ENCODE results near the gene AQP5. TPM values are rescaled to one million over a fixed set of nuclear protein-coding genes. Genes with fewer than 3 reads are reported as not detected.

The AQP5 gene
- total RNA-seq, 1 experiment from 2014 or later: not detected

DNA sequence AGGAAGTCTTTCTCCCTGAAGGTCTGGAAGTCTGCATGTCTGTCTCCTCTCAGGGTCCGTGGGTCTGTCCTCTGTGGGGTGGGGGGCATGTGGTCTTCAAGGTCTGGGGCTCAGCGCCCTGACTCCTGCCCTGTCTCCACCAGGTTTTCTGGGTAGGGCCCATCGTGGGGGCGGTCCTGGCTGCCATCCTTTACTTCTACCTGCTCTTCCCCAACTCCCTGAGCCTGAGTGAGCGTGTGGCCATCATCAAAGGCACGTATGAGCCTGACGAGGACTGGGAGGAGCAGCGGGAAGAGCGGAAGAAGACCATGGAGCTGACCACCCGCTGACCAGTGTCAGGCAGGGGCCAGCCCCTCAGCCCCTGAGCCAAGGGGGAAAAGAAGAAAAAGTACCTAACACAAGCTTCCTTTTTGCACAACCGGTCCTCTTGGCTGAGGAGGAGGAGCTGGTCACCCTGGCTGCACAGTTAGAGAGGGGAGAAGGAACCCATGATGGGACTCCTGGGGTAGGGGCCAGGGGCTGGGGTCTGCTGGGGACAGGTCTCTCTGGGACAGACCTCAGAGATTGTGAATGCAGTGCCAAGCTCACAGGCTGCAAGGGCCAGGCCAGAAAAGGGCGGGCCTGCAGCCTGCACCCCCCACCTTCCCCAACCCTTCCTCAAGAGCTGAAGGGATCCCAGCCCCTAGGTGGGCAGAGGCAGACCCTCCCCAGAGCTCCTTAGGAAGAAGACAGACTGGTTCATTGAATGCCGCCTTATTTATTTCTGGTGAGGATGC, 3.4 kb downstream of the AQP5 start:
- no peak for DNase-seq (ENCODE audit: low read depth)

DNA sequence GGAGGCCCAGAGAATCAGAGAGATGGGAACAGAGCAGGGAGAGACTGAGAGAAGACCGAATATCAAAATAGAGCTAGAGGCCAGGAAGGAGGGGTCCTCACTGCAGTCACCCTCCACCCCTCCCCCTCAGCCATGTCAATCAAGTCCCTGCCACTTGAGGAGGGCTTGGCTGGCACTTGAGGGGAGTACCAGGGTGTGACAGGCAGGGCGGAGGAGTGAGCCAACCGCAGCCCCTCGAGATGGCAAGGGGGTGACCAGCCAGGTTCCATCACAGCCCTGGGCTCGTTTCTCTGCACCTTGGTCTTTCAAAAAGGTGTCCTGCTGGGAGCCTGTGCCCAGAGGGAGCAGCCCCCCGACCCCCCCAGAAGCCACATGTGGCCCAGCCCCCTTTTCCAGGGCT, 4.2 kb downstream of the AQP5 start:
- DNase-seq (ENCODE audit: low read depth): no peak

DNA sequence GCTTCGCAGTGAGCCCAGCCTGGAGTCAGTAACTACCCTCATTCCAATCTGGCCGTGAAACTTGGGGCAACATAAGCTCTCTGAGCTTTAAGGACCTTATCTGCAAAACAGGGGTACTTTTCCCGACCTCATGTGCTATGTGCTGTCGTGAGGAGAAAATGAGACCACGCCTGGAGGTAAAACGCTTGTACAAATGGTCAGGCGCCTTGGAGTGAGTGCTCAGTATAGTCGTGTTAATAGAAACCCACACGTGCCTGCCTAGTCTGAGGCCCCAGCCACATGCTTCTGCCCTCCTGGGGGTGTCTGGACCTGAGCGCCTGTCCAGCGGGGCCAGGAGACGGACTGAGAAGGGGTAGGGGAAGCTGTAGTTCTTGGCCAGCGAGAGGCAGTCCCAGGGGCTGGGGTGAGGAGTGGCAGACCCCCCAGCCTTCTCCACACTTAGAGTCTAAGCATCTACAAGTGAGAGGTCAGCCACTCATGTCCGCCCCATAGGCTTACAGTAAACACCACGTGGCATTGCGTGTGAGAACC, 4.9 kb downstream of the AQP5 start:
- DNase-seq (ENCODE audit: low read depth): no peak

DNA sequence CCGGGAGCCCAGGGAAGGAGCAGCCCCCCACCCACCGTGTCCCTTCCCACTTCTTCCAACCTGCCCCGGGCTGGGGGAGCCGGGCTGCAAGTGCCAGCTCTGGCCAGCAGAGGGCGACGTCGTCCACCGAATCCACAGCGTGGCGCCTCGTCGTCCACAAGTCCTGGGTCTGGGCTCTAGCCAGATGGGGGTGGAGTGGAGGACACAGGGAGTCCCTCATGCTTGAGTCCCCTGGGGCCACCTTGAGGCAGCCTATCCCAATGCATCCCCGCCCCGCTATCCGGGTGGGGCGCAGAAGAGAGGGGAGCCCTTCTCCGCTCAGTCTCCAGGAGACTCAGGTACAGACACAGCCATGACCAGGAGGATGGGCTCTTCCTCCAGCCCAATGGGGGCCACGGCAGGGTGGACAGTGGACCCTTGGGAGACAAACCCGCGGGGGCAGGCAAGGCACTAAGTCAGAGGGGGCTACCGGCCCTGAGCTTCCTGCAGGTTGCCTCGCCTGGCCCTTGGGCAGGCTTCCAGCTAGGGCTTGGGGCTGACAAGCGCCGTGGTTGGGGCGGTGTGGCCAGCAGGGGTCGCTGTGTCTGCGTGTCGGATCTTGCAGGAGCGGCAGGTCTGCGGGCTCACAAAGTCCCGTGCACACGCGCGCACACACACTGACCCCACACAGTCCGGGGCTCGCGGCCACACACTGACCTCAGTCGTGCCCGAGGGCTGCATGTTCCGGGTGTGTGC, 5.5 kb downstream of the AQP5 start:
- DNase-seq (ENCODE audit: low read depth): peak; percentile 90

DNA sequence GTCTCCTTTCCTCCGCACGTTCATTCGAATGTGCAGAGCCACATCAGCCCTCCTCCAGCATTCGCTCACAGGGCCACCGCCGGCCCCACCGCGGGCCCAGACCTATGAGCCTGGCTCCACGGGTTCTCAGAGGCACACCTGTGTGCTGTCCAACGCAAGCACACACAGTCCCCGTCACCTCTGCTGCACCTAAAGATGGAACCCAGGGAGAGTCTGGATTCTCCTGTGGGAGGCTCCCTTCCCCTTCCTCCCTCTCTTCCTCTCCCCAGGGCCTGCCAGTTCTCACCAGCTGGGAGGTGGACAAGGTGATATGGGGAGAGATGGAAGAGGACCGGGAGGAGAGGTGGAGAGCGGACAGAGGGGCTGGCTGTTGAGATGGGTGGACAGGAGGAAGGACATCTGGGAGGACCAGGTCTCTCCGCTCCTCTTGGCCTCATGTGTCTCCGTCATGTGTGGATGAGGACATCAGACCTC, 6.1 kb downstream of the AQP5 start:
- no peak for DNase-seq (ENCODE audit: low read depth)

DNA sequence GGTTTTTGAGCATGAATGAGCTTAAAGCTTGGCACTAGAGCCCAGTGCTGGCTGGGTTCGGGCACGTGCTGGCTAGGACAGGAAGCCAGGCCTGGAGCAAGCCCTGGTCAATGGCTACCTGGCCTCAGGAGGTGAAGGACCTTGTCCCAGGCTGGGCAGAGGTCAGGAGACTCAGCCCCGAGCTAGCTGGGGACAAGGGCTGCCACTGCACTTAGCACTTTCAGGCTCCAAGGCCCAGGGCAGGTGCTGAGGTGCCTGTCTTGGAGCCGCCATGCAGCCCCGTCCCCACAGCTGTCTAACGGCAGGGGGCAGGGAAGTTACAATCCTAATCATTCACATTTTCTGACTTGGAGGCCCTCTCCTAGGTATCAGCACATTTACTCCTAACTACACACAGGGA, 6.8 kb downstream of the AQP5 start:
- no peak for DNase-seq (ENCODE audit: low read depth)

DNA sequence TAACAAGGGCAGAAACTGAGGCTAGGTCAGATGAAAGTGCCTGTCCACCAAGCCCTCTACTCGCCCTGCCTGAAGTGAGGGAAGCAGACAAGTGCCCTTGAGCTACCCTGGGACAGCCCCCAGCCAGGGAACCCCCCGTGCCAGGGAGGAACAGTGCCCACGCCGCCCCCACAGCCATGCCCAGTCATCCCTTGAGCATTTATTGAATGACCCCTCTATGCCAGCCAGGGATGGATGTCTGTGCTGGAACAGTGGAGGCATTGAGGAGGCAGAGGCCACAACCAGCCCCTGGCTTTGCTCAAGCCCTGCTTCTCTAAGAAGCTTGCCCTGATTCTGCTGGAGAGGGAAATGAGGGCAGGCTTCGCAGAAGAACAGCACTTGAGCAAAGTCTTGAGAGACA, 7.4 kb downstream of the AQP5 start:
- no peak for DNase-seq (ENCODE audit: low read depth)

DNA sequence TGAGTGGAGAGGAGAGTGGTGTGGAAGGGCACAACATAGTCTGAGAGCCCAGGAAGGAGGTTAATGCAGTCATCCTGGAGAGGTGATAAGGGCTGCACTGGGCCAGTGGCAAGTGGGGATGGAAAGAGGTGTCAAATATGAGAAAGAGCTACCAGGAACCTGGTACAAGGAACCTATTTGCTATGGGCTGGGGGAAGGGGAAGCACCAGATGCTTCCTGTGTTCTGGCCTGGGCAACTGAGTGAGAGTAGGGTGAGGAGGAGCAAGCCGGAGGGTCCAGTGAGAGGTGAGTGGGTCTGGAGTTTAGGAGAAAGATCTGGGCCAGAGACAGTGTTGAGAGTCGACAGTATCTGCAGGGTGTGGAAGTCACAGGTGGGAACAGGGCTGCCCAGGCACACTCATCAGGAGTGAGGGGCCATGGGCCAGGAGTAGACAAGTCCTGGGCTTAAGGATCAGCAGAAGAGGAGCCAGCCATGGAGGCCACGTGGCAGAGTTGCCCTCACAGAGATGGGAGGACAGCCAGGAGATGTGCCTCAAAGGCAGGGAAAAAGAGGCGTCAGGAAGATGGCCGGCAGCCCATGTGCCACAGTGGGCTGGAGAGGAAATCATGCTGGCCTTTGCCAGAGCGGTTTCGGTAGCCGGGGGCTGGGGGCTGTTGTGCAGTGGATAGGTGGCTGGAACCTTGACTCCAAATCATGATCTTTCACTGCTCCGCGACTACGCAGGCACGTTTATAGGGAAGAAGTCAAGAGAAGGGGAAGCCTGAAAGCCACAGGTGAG, 8.2 kb downstream of the AQP5 start:
- no peak for DNase-seq (ENCODE audit: low read depth)

DNA sequence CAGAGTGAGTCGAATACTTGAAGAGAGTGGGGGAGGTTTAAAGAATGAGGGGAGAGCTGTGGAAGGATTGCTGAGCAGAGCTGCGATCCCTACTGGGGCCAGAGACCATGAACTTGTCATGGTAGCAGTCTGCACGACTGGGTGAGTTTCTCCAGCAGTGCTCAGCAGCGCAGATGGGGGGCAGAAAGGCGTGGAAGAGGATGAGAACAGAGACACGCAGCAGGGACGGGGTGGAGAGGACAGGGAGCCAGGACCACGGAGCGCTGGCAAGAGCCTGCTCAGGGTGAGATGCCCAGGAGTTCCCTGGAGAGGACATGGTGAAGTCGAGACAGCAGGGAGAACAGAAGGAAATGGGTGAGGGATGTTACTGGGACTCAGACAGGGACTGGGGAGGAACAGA, 9.0 kb downstream of the AQP5 start:
- no peak for DNase-seq (ENCODE audit: low read depth)

DNA sequence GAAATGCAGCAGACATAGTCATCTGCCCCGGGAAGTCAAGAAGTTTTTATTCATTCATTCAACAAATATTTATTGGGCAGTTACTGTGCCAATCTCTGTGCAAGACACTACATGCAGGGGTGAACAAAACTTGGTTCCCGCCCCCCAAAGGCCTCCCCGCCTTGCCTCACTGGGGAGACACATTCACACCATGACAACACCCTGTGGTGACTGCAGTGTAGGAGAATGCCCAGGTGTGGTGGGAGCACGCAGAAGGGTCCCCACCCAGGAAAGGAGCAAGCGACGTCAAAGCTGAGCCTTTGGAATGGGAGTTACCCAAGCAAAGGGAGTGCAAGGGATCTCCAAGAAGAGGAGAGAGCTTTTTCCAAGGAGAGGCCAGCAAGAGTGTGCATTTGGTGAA, 9.5 kb downstream of the AQP5 start:
- DNase-seq (ENCODE audit: low read depth): no peak

DNA sequence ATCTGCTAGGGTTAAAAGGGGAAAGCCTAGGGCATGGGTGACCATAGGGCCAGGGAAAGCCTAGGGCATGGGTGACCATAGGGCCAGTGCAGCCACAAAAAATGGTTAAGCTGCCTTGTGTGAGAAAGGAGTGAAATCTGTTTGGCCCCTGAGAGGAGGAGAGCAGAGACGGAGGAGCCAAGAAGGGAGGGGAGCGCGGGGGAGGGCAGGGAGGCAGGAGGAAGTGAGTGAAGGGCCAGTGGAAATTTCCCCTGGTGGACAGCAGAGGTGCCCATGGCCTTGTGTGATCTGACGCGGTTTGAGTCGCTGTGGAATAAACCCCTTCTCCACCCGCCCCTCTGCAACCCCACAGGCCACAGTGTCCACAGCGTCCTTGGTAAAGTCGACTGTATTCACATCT, 10.5 kb downstream of the AQP5 start:
- DNase-seq (ENCODE audit: low read depth): no peak

DNA sequence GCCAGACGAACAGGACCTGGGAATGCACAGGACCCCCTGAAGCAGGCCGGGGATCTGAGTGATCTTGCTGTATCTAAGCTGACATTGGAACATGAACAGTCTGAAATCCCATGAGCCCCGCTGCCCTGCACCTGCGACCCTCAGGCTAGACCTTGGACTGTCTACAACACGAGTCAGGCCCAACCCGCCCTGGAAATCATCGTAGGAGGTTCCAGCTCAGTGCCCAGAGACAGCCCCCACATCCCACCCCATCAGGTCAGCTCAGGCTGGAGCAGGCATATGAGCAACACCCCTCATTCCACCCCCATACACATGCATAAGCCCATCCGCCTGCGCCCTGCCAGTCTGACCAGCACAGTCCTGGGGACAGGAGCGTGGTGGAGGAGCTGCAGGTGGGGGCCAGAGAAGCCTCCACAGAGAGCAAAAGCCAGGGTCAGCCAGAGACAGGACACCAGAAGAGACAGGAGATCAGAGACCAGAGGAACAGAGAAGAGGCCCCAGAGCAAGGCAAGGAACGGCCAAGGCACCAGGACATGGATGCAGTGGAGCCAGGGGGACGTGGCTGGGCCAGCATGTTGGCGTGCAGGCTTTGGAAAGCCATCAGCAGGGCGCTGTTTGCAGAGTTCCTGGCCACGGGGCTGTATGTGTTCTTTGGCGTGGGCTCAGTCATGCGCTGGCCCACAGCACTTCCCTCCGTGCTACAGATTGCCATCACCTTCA, 11.1 kb downstream of the AQP5 start, which contains the start of gene AQP6:
Gene AQP6, plus strand, starts transcription at position 307 of the 720 bp plus-strand sequence. Its CDS starts 227 bp downstream, at position 534.
- DNase-seq (ENCODE audit: low read depth): no peak

DNA sequence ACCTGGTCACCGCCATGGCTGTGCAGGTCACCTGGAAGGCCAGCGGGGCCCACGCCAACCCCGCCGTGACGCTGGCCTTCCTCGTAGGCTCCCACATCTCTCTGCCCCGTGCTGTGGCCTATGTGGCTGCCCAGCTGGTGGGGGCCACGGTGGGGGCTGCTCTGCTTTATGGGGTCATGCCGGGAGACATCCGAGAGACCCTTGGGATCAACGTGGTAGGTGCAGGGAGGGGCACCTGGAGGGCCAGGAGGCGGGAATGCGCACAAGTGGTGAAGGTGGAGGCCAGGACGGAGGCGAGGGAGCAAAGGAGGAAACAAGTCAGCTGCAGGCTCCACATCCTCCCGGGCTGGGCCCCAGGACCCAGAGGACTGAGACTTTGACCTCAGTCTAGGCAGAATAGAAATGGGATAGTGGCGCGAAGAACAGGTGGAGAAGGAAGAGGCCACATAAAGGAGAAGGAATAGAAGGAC, 11.7 kb downstream of the AQP5 start:
- no peak for DNase-seq (ENCODE audit: low read depth)

DNA sequence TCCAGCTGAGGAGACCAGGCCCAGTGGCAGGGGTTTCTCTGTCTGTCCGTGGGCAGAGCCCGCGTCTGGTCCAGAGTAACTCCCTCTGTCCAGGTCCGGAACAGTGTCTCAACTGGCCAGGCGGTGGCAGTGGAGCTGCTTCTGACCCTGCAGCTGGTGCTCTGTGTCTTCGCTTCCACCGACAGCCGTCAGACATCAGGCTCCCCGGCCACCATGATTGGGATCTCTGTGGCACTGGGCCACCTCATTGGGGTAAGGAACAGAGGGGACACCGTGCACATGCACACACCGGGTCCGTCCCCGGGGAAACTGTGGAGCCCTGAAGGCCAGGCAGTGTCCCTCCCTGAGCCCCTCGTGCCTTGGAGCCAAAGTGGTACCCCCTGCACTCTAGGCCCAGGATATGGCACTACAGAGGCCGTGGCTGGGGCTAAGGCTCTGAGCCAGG, 12.6 kb downstream of the AQP5 start:
- DNase-seq (ENCODE audit: low read depth): peak; percentile 40

DNA sequence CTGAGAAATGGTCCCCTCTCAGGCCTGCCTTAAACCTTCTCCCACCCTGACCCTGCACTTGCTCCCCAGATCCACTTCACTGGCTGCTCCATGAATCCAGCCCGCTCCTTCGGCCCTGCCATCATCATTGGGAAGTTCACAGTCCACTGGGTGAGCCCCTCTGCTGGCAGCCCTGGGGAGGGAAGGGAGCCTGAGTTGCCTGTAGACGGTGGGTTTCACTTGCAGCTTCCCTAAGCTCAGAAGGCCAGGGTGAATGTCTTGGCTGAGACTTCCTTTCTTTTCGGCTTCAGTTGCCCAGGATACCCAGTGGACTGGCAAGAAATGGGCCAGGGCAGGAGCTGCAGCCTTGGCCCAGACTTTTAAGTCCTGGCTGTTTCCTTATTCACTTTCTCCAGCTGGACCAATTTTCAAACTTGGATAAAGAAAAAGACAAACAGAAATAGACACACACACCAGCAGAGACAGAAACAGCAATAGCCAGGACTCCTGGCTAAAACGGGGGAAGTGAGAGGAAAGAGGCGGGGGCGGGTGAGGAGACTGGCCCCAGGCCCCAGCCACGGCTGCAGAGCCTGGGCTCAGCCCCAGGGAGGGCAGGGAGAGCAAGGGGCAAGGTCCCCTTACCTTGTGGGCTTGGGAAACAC, 13.1 kb downstream of the AQP5 start:
- DNase-seq (ENCODE audit: low read depth): no peak

DNA sequence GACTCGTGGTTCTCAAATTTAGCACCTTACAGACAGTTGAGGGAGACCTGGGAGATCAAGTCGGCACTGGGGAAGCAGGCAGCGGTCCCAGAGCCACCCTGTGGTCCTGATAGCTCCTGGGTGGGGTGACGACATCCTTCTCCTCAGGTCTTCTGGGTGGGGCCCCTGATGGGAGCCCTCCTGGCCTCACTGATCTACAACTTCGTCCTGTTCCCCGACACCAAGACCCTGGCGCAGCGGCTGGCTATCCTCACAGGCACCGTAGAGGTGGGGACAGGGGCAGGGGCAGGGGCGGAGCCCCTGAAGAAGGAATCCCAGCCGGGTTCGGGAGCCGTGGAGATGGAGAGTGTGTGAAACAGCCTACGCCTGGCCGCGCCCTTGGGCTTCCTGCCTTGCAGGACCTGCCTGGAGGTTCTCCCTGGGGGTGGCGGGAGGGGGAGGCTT, 13.7 kb downstream of the AQP5 start:
- no peak for DNase-seq (ENCODE audit: low read depth)

DNA sequence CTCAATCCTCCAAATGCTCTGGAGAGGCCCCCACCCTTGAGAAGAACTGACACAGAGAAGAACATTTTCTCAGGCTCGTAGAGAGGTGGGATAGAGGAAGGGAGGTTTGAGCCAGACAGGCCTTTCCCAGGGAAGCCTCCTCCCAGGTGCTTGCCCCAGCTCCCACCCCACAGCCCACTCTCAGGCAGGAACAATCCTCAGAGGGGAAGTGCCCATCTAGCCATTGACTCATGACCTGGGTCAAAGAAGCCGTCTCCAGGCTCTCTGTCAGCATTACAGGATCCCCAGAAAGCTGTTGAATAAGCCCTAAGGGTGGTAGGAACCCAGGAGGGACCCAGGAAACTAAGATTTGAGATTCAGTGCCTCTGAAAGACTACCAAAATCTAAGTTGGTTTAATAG, 14.9 kb downstream of the AQP5 start:
- DNase-seq (ENCODE audit: low read depth): no peak

DNA sequence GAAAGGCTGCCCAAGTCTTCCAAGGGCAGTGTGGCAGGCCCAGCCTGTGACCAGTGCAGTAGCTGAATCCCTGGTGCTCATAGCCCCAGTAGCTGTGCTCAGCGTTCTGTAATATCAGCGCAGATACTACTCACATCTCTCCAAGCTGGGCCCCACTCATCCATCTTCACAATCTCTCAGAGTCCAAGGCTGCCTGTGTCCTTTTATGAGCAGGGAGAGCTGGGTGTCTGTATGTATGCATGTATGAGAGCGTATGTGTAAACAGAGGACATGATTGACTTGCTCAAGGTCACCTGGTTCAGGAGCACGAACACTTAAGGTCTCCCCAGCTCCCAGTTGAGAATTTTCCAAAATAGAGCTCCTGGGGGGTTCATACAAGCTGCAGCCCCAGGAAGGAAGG, 16.5 kb downstream of the AQP5 start:
- DNase-seq (ENCODE audit: low read depth): no peak

DNA sequence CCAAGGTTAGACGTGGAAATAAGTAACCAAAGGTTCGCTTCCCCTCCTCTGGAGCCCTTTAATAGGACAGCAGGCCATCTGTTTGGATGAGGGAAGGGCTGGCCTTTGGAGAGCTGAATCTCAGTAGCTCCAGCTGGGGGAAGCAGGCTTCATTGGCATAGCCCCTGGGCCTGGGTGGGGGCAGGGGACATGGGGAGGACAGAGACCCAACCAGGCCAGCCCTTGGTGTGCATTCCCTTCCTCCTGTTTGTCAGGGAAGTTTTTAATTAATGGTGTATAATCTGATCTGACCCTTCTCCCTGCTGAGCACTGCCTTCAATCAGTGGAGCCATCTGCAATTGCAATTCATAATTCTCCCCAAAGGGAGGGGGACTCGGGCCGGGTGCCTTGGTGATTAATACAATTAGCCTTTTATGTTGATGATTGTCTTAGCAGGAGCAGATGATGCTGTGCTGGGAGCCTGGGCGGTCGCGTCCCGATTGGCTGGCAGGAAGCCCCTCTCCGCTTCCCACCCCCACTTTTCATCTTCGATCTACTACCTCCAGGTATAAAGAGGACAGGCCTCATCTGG, 17.4 kb downstream of the AQP5 start:
- DNase-seq (ENCODE audit: low read depth): no peak

DNA sequence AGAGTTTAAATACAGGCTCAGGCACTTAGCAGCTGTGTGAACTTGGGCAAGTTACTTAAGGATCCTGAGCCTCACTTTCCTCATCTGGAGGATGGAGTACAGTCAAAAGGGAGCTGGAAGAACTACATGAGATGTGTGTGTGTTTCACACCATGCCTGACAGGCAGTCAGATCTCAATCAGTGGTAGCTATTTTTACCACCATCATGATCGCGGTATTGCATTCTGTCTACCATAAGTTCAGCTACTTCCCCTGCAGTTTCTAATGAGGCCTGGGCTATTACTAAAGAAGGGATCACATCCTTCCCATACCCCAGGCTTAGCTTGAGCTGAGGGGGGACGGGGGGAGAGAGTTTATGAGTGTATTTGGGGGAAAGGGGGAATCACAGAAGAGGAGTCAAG, 18.1 kb downstream of the AQP5 start:
- DNase-seq (ENCODE audit: low read depth): no peak

Measured in Daoy (cell line).